Nephron progenitor cell (in vitro differentiated cells): ENCODE results near the gene PABPN1.

Experiments
- DNase-seq: peaks from one replicate; pipeline ENCODE4 v3.0.0; 2021
- H3K27ac Mint-ChIP-seq: 2 replicates; pipeline ENCODE4 v1.8.0; 2021; ENCODE audit warnings: mild to moderate bottlenecking, moderate library complexity, mixed read lengths
- H3K27me3 Mint-ChIP-seq: 2 replicates; pipeline ENCODE4 v1.8.0; 2021; ENCODE audit warnings: mild to moderate bottlenecking, low read depth, mixed read lengths; ENCODE audit not compliant: poor library complexity
- H3K36me3 Mint-ChIP-seq: 2 replicates; pipeline ENCODE4 v1.8.0; 2021; ENCODE audit warnings: low read depth, mixed read lengths
- H3K4me1 Mint-ChIP-seq: 2 replicates; pipeline ENCODE4 v1.8.0; 2021; ENCODE audit warnings: mixed read lengths
- H3K4me3 Mint-ChIP-seq: 2 replicates; pipeline ENCODE4 v1.8.0; 2021; ENCODE audit warnings: mild to moderate bottlenecking, moderate library complexity, mixed read lengths
- H3K9me3 Mint-ChIP-seq: 2 replicates; pipeline ENCODE4 v1.8.0; 2021; ENCODE audit warnings: mild to moderate bottlenecking, moderate library complexity, mixed read lengths
- TF ChIP-seq, protein P1 (sequence below): fragments of 200-600 bp; sonication (generic); IDR thresholded peaks from 2 replicates; pipeline ENCODE4 v1.5.0; 2021; ENCODE audit warnings: antibody characterized with exemption

The PABPN1 gene

DNA sequence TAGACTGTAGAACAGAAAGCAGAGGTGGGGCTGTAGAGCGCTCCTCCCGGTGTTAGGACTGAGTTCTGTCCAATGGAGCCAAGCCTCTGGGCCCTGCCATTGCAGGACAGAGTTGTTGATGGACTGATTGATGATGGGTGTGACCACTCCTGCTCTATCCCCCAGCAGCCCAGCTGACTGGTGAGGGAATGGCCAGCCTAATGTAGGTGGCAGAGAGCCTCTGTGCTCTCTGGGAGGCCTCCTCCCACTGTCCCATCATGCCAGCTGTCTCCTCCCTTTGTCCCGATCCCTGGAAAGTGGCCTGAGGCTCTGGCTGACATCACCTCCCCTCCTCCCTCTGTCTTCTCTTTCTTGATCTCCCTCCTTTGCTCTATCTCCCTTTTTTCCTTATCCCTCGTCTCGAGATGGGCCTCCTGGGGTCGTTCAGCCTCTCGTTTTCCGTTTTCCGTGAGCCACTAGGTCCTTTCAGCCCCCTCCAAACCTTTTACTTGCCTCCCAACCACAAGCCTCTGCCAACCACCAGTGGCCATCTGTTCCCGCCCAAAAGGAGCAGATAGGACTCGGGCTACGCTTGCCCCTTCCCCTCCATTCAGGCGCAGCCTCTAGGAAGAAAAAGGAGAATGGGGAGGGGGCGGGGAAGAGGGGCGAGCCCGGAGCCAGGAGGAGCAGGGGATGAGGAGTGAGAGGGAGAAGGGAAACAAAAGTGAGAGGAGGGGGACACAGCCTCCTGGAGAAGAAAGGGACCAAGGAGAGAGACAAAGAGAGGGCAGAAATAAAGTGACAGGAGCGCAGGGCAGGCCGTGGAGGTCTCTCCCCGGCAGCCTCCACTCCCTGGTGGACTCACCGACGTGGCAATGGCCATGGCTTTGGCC is 43.1 kb downstream of the PABPN1 start:
- peaks cover 24% of the 10 kb centered on the region for H3K36me3 Mint-ChIP-seq
- no peak for DNase-seq
- no peaks in the 10 kb centered on the region for H3K9me3 Mint-ChIP-seq
- H3K27me3 Mint-ChIP-seq = peaks cover 4% of the 10 kb centered on the region
- H3K27ac Mint-ChIP-seq = peak overlapping the region; percentile 69
- peak overlapping the region; percentile 93 for H3K4me3 Mint-ChIP-seq
- TF ChIP-seq, protein P1, sequence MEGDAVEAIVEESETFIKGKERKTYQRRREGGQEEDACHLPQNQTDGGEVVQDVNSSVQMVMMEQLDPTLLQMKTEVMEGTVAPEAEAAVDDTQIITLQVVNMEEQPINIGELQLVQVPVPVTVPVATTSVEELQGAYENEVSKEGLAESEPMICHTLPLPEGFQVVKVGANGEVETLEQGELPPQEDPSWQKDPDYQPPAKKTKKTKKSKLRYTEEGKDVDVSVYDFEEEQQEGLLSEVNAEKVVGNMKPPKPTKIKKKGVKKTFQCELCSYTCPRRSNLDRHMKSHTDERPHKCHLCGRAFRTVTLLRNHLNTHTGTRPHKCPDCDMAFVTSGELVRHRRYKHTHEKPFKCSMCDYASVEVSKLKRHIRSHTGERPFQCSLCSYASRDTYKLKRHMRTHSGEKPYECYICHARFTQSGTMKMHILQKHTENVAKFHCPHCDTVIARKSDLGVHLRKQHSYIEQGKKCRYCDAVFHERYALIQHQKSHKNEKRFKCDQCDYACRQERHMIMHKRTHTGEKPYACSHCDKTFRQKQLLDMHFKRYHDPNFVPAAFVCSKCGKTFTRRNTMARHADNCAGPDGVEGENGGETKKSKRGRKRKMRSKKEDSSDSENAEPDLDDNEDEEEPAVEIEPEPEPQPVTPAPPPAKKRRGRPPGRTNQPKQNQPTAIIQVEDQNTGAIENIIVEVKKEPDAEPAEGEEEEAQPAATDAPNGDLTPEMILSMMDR = no peak
- H3K4me1 Mint-ChIP-seq = peaks cover 51% of the 10 kb centered on the region

DNA sequence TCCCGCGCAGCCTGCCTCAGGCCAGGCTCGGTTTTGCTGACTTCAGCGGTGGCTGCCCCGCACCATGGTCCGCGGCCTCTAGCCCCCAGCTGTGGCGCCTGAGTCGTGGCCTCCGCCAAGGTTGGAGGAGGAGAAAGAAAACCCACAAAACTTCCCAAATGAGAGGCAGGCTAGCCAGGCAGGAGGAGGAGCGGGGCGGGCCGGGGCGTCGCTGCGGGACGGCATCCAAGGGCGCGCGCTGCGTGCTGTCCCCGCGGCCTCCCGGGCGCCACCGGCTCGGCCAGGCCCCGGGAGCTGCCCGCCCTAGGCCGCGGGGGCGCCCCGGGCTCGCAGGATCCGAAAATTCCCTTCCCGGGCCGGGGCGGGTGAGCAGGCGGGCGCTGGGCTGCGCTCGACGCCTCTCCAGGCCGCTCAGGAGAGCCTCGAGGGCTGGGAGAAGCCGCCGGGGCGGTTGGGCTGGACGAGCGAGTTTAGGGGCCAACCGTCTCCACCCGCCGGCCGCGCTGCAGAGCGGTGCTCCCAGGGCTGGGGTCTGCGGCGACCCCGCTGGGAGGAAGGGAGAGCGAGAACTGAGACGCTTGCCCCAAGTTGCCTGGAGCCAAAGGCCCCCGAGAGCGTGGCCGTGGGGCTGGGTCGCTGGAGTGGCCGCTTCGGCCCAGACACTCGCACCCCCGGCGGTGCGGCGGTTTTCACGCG is 43.9 kb downstream of the PABPN1 start, which contains the start of gene EFS:
TSS of gene EFS (minus strand) at position 137 of the 696 bp plus-strand sequence. CDS start 147 bp downstream, outside the sequence.
- peak; percentile 50 for DNase-seq
- H3K27ac Mint-ChIP-seq = peak within 1 kb of the TSS; percentile 69
- peaks cover 51% of the 10 kb centered on the region for H3K4me1 Mint-ChIP-seq
- peaks cover 8% of the 10 kb centered on the region for H3K27me3 Mint-ChIP-seq
- H3K4me3 Mint-ChIP-seq = peak within 1 kb of the TSS; percentile 93
- H3K36me3 Mint-ChIP-seq = peaks cover 20% of the 10 kb centered on the region
- H3K9me3 Mint-ChIP-seq = no peaks in the 10 kb centered on the region
- TF ChIP-seq, protein P1 = no peak

DNA sequence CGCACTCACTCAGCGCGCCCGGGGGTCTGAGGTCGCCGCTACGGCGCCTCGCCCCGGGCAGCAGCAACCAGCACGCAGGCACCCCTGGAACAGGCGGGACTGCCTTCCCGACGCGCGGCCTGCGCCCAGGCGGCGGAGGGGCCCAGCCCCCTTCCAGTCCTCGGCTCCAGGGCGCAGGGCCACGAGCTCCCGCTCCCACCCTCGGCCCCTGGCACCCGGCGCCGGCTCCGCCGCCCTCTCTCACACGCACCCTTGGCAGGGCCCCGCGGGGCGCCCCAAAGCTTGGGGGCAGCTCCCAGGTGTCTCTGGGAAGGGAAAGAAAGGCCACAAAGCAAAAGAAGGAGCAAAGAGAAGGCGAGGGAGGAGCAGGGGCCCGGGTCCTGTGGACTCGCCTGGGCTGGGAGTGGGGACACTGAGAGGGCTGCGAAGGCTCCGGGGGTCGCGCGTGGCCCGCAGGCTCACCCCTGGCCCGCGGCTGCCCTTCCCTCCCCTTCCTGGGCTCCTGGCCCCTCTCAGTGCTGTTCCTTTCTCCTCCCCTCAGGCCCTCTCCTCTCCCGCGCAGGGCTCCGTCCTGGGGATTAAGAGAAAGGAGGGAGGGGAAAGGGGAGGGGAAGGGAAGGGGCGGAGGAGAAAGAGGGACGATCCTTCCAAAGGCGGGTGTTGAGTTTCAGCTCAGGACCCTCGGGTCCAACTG is 44.6 kb downstream of the PABPN1 start:
- Mint-ChIP-seq H3K4me3 (peak overlapping the region; percentile 78), H3K4me1 (peaks cover 49% of the 10 kb centered on the region), H3K9me3 (no peaks in the 10 kb centered on the region), H3K27ac (no peak overlapping the region), H3K27me3 (peaks cover 11% of the 10 kb centered on the region), H3K36me3 (peaks cover 15% of the 10 kb centered on the region)
- peak; percentile 39 for DNase-seq
- TF ChIP-seq, protein P1 = no peak

DNA sequence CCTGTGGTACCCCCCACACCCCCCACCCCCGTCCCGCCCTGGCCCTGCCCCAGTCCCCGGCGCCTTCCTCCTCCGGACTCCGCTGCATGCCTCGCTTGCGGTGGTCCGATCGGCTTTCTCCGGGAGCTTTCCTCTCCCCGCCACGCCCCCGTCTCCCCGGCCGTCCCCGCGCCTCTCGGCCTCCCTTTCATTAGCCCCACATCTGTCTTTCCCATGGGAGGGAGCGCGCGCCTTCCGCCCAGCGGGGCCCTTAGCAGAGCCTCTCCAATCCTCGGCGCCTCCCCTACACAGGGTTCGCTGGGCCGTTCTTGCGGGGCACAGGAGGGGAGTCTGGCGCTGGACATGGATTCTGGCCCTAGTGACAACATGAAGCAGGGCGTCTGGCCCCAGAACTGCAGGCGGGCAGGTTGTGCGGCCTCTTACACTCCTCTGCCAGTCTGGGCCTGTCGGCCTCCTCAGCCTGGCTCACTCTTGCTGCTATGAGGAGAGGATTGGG is 45.2 kb downstream of the PABPN1 start:
- Mint-ChIP-seq H3K4me1 (peaks cover 43% of the 10 kb centered on the region), H3K36me3 (peaks cover 10% of the 10 kb centered on the region), H3K9me3 (no peaks in the 10 kb centered on the region), H3K27me3 (peaks cover 15% of the 10 kb centered on the region), H3K27ac (peak overlapping the region; percentile 96), H3K4me3 (peak overlapping the region; percentile 75)
- TF ChIP-seq, protein P1 = no peak
- DNase-seq = peak; percentile 94

DNA sequence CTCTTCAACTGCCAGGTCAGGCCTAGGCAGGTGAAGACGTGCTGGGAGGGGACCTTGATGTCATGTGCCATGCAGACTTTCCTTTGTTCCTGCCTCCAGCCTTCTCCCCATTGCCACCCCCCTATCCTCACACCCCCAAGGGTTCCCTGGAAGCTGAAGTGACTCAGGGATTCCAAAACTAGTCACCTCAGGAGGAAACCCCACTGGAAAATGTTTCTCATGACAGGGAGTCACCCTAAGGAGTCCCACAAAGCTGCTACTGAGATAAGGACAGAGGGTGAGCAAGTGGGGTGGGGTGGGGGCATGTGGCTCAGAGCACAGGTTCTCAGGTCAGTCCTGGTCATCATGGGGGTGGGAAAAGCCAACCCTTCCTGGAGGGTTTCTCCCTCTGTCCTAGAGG is 49.0 kb downstream of the PABPN1 start:
- DNase-seq = no peak
- no peak overlapping the region for H3K27ac Mint-ChIP-seq
- TF ChIP-seq, protein P1 = no peak
- H3K9me3 Mint-ChIP-seq = no peaks in the 10 kb centered on the region
- no peaks in the 10 kb centered on the region for H3K36me3 Mint-ChIP-seq
- H3K4me3 Mint-ChIP-seq = no peak overlapping the region
- H3K4me1 Mint-ChIP-seq = peaks cover 14% of the 10 kb centered on the region
- H3K27me3 Mint-ChIP-seq = peaks cover 19% of the 10 kb centered on the region
